NCI-H2029 treated with DMSO at 0.1 percent for 48 hours (cell line): ENCODE results near the gene ROR1.

Experiments used
- DNase-seq: peaks from one replicate; lab custom pipeline; 2025; lab: John Stamatoyannopoulos, UW

ROR1 gene

GRCh38 chr1:63937461-63938022 is 163.7 kb downstream of the ROR1 start:
- no peak for DNase-seq

- DNase-seq: no peak
These were observed 166.6 kb downstream of the ROR1 start for GRCh38 chr1:63940440-63940839.

GRCh38 chr1:63943393-63943792 is 169.6 kb downstream of the ROR1 start:
- no peak for DNase-seq

GRCh38 chr1:63945943-63946342 is 172.1 kb downstream of the ROR1 start:
- no peak for DNase-seq

DNA sequence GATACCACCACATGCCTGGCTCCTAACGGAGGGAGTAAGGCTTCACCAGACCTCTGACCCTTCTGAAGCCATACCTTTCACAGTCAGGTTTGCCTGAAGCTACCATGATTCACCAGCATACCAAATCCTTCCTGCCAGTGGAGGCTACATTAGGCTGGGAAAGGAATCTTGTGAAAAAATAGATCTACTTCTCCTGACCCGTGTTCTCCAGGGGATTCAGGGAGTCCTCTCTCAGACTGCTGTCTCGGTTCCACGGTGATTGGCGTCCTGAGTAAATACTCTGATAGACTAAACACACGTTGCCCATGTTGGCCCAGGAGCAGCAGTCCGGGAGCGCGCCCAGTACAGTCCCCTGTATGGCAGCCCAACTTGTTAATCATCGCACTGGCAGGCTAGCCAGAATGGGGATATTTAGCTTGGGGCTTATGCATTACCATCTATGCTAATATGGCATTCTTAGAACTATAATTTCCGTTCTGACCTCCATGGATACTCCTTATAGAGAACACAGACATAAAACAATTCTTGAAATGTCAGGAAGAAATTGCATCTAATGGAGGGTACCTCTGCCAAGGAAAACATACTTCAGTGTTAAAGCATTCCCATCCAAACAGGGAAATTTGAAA is 173.2 kb downstream of the ROR1 start:
- no peak for DNase-seq

DNA sequence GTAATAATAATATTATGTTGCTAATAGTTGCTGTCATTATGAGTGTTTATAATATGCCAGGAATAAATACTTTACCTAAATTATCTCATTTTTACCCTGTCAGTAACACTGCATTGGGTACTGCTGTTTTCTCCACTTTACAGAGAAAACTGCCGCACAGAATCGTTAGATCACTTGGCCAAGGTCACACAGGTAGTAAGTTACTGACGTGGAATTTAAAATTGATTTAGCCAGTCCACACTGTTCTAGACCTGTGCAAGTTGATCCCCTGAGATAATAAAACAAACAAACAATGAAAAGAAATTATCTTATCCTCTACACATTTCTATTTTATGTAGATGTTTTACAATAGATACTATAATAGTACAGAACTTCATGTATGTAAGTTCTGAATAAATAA is 174.1 kb downstream of the ROR1 start:
- no peak for DNase-seq

- DNase-seq: no peak
These were observed 176.2 kb downstream of the ROR1 start for GRCh38 chr1:63950023-63950422.

DNA sequence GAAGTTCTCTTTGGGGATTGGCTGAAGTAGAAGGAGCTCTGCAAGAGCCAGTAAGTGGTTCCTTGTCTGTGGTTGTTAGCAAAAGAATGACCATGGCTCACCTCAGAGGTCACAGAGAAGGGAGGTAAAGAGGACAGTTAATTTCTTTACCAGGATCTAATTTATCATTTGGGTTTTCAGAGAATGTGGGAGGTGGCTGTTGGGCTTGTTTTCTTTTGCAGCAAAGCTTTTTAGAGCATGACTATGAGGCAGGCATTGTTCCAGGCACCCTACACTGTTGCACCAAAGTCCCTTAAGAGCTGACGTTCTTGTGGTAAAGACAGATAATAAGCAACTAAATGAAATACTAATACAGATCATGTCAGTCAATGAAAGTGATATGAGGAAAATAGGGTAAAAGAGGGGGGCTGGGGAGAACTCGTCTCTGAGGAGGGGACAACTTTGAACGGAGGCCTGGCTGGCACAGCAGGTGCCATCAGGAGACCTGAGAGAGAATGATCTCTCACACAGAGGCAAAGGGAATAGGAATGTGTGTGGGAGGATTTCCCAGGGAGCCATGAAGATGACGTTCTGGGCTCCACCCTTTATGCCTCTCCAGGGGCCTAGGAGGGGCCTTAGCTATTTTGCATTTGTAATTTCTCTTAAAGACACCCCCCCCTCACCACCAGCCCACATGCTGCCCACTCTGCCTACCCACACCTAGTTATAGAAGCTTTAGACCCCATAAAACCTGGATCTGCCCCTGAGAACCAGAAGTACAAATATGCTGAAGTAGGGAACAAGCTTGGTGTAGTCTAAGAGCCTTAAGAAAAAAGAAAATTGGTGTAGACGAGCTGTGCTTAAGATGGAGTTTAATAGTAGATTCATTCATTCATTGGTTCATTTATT is 177.5 kb downstream of the ROR1 start:
- DNase-seq: no peak

- DNase-seq: no peak
These were observed 180.4 kb downstream of the ROR1 start for GRCh38 chr1:63954187-63954586.

DNA sequence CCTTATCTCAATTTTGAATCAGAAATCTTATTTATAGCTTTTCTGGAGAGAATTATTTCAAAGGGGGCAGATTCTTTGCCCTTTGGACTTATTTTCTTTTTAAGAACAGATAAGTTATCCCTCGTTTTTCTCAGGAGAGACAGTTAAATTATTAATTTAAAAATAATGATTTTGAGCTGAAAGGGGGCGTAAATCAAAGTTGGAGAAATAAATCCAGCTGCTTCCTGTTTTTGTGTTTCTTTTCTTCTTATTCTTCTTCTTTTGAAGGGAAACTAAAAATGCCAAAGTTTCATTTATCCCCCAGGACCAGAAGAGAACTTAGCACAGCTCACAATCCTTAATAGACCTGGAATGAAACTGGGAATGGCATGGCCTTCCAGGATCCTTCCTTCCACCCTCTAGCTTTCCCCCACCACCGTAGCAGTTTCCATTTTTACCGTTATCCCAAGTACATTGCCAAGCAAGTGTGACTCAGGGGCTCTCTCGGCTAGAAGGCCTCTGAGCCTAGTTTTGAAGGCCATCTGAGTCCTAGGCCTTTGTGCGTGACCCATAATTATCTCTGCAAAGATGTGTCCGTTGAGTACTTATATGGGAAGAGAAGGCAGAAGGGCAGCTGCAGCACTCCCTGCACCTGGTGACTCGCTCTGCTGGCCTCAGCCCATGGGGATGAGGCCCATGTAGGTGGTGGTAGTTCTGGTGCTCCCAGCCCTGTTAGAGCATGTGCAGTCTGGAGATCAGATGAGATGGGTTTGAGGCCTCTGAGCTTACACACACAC is 181.7 kb downstream of the ROR1 start:
- no peak for DNase-seq

GRCh38 chr1:63958556-63958955 is 184.7 kb downstream of the ROR1 start:
- DNase-seq: no peak

DNA sequence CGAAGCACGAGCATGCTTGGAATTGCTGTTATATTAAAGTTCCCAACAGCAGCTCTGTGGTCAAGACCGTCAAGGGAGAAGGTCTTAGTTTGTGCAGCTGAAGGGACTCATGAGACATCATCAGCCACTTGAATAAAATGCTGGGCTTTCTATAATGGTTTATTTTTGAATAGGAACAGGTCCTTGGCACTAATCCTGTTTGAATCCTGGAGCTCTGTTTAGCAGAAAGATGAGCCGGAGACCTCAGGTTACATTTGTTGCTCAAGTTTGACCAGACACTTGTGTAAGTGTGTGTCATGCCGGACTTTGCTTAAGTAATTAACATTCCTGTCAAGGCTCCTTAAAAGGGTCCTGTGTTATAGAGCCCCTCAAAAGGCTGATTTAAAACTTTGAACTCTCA is 186.5 kb downstream of the ROR1 start:
- DNase-seq: no peak

- DNase-seq: no peak
These were observed 192.2 kb downstream of the ROR1 start for GRCh38 chr1:63966016-63966415.

DNA sequence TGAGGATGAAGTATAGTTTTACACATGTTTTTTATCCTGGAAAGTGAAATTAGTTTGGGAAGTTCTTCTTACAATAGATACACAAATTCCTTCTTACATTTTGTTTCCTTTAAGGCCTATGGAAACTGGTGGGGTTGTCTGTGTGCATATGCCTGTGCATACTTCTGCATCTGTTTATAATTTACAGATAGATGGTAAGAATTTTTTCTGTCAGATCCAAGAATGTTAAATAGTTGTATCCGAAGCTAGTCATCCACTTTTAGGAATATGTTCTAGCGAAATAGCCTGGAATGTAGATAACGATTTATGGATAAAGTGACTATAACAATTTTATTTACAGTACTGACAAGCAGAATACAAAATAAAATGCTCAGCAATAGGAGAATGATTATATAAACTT is 194.1 kb downstream of the ROR1 start:
- no peak for DNase-seq

GRCh38 chr1:63968663-63969440 is 195.0 kb downstream of the ROR1 start:
- DNase-seq: no peak

GRCh38 chr1:63969441-63969901 is 195.7 kb downstream of the ROR1 start:
- DNase-seq: peak; percentile 71

DNA sequence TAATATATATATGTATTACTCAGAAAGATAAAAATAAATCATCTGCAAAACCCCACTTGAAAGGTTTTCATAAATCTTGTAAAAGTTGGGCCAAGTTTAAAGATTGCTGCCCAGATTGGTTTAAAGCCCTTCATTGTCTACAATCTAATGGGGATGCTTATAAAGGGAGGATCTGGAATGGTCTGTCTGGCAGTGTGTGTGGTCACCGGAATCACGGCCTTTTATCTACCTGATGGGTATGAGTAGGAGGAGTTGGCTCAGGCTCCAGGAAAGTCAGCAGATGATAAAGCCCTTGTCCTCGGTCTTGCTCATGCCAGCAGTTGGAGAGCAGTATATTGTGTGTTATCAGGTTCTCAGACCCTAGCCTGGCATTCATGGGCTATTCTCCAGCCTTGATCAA is 197.7 kb downstream of the ROR1 start:
- DNase-seq: no peak

- no peak for DNase-seq
These were observed 199.2 kb downstream of the ROR1 start for GRCh38 chr1:63973005-63973419.

DNA sequence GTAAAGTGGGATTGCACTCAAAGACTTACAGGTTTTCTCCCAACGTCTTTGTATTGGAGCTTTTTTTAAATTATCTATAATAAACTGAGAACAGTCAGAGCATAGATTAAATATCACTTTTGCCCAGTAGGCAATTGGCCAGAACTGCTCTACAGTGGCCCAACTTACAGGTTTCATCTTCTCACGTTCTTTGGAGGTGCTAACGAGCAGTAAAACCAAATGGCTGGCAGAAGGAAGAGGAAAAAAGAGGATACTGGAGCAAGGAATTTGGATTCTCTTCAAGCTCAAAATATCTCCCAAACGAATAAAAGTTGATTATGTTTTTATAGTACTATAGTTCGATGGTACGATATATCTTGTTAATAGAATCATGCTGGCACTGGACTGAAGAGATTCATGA is 201.1 kb downstream of the ROR1 start:
- DNase-seq: no peak

DNA sequence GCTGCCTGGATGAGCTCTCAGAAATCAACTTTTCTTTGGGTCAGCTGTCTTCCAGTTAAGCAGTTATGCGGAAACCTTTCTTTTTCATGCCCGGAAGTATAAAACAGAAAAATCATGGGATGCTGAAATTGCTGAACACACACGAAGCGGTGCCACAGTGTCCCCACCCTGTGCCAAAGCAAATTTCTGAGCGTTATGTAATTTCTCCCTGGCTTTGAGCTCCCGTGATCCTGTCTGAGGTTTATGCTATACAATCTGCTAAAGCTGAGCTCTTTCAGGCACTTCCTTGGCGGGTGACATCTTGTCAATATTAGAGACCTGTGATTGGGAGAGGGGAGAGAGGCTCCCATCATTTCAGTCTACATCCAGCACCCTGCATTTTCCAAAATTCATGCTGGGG is 201.7 kb downstream of the ROR1 start:
- DNase-seq: no peak

DNA sequence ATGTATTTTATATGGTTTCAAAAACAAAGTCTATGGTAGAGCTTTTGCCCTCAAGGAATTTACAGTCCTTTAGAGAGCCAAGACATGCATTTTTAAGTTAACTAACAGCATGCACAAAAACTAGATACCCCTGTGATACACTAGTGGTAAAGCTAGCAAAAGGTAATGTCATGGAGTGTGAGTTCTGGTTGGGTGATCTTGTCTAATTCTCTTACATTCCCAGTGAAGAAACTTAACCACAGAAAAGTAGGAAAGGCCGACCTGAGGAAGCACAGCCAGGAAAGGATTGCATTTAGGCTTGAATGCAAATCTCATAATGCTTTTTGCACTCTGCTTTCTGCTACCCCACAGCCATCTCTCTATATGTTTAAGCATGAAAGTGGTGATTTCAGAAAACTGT is 202.2 kb downstream of the ROR1 start:
- no peak for DNase-seq

GRCh38 chr1:63977466-63977865 is 203.6 kb downstream of the ROR1 start:
- no peak for DNase-seq
